SK-N-SH treated with all-trans-retinoic acid at 6 μM for 48 hours (cell line): Measurements from ENCODE around the gene SPDYE1.
"Not testable (repeated sequence)": the region's sequence is repeated elsewhere in the genome, so short reads cannot be mapped to it uniquely, and the experiment has no call there.

Experiments
- ESRRG ChIP-seq: fragments of 250-450 bp; sonication (Bioruptor Pico); IDR thresholded peaks from 2 replicates; pipeline ENCODE4 v1.6.1; 2021; ENCODE audit warnings: mild to moderate bottlenecking
- ZFP30 ChIP-seq: fragments of 450-650 bp; formaldehyde crosslinking; IDR thresholded peaks from 2 replicates; pipeline ENCODE4 v1.5.0; 2022; ENCODE audit warnings: mild to moderate bottlenecking, moderate library complexity
- ZNF70 ChIP-seq: fragments of 450-650 bp; formaldehyde crosslinking; IDR thresholded peaks from 2 replicates; pipeline ENCODE4 v1.5.0; 2020; ENCODE audit warnings: mild to moderate bottlenecking, moderate library complexity
- TF ChIP-seq, protein P1 (sequence below): fragments of 250-450 bp; sonication (Bioruptor Pico); IDR thresholded peaks from 2 replicates; pipeline ENCODE4 v1.8.0; 2020; ENCODE audit warnings: mild to moderate bottlenecking, moderate library complexity, borderline replicate concordance

DNA sequence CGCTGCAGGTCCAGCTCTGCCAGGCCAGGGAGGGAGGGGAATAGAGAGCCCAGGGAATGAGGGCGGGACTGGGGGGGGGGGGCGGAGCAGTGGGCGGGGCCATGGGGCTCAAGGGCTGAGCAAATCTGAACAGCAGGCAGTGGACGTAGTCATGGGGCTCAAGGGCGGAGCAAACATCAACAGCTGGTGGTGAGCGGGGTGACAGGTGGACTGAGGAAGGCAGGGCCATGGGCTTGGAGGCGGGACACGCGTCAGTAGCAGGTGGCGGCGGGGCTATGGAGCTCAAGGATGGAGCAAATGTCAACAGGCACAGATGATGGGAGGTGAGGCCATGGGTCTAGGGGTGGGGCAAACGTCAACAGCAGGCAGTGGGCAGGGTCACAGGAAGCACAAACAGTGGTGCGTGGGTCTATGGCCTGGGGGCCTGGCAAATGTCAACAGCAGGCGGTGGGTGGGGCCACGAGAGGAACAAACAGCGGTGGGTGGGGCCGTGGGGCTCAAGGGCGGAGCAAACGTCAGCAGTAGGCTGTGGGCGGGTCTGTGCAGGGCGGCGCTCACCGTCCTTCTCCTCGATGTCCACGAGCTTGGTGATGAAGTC is 41.4 kb downstream of the SPDYE1 start:
- TF ChIP-seq ESRRG, ZFP30, ZNF70 (CRISPR knock-in tag): not testable (repeated sequence)
- TF ChIP-seq, protein P1, sequence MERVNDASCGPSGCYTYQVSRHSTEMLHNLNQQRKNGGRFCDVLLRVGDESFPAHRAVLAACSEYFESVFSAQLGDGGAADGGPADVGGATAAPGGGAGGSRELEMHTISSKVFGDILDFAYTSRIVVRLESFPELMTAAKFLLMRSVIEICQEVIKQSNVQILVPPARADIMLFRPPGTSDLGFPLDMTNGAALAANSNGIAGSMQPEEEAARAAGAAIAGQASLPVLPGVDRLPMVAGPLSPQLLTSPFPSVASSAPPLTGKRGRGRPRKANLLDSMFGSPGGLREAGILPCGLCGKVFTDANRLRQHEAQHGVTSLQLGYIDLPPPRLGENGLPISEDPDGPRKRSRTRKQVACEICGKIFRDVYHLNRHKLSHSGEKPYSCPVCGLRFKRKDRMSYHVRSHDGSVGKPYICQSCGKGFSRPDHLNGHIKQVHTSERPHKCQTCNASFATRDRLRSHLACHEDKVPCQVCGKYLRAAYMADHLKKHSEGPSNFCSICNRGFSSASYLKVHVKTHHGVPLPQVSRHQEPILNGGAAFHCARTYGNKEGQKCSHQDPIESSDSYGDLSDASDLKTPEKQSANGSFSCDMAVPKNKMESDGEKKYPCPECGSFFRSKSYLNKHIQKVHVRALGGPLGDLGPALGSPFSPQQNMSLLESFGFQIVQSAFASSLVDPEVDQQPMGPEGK (CRISPR knock-in tag) = not testable (repeated sequence)
